Subcutaneous abdominal adipose tissue (tissue), 5 donors: Measurements from ENCODE around the gene NEBL.

ENCODE experiments used
- H3K27ac ChIP-seq: one replicate; pipeline ENCODE4 v1.7.0; 2013; ENCODE audit warnings: low read depth, mild to moderate bottlenecking, inconsistent platforms, low read length, moderate library complexity
- H3K27me3 ChIP-seq, 5 donors: one replicate each; pipeline ENCODE4 v1.7.0; 2013; ENCODE audit warnings: low read length in 5 of 5, inconsistent platforms in 1 of 5; ENCODE audit not compliant: control insufficient read depth in 5 of 5, insufficient read depth in 4 of 5
- H3K36me3 ChIP-seq, 5 donors: one replicate each; pipeline ENCODE4 v1.7.0; 2013; ENCODE audit warnings: low read length in 5 of 5; ENCODE audit not compliant: control insufficient read depth in 5 of 5, insufficient read depth in 5 of 5
- H3K4me1 ChIP-seq, 5 donors: one replicate each; pipeline ENCODE4 v1.7.0; 2013; ENCODE audit warnings: low read length in 5 of 5, mild to moderate bottlenecking in 3 of 5, moderate library complexity in 1 of 5; ENCODE audit not compliant: control insufficient read depth in 5 of 5, insufficient read depth in 5 of 5
- H3K4me3 ChIP-seq, 5 donors: one replicate each; pipeline ENCODE4 v1.7.0; 2013; ENCODE audit warnings: low read length in 5 of 5, low read depth in 1 of 5
- H3K9ac ChIP-seq, 5 donors: one replicate each; pipeline ENCODE4 v1.7.0; 2013; ENCODE audit warnings: low read length in 5 of 5, mild to moderate bottlenecking in 4 of 5, moderate library complexity in 3 of 5
- H3K9me3 ChIP-seq, 5 donors: one replicate each; pipeline ENCODE4 v1.7.0; 2013; ENCODE audit warnings: low read length in 5 of 5; ENCODE audit not compliant: control insufficient read depth in 5 of 5
- donor health status: healthy.
- donor health status: healthy.
- donor health status: healthy.
- donor health status: healthy.
- donor health status: healthy.

Gene NEBL

GRCh38 chr10:20814116-20814515, 83.0 kb downstream of the NEBL start:
- Histone ChIP-seq H3K27ac (no peak overlapping the region), H3K9ac (no peak overlapping the region), H3K9me3 (no peaks in the 10 kb centered on the region), H3K27me3 (no peaks in the 10 kb centered on the region), H3K4me3 (no peak overlapping the region), H3K4me1 (no peaks in the 10 kb centered on the region), H3K36me3 (no peaks in the 10 kb centered on the region)

GRCh38 chr10:20811131-20811530, 86.0 kb downstream of the NEBL start:
- Histone ChIP-seq H3K27ac (no peak overlapping the region), H3K4me3 (no peak overlapping the region), H3K9me3 (no peaks in the 10 kb centered on the region), H3K9ac (no peak overlapping the region), H3K36me3 (no peaks in the 10 kb centered on the region), H3K4me1 (no peaks in the 10 kb centered on the region), H3K27me3 (no peaks in the 10 kb centered on the region)

GRCh38 chr10:20809631-20810030, 87.5 kb downstream of the NEBL start:
- Histone ChIP-seq H3K9ac (no peak overlapping the region), H3K4me3 (no peak overlapping the region), H3K27me3 (no peaks in the 10 kb centered on the region), H3K4me1 (no peaks in the 10 kb centered on the region), H3K27ac (no peak overlapping the region), H3K36me3 (no peaks in the 10 kb centered on the region), H3K9me3 (no peaks in the 10 kb centered on the region)

GRCh38 chr10:20806487-20806886, 90.6 kb downstream of the NEBL start:
- H3K36me3 ChIP-seq, result no peaks in the 10 kb centered on the region

GRCh38 chr10:20797290-20797689, 99.8 kb downstream of the NEBL start:
- Histone ChIP-seq H3K36me3 (no peaks in the 10 kb centered on the region), H3K27ac (no peak overlapping the region), H3K27me3 (no peaks in the 10 kb centered on the region), H3K4me3 (no peak overlapping the region), H3K4me1 (peaks cover 0 to 7% (median 0%) of the 10 kb centered on the region in 5 donors), H3K9me3 (no peaks in the 10 kb centered on the region), H3K9ac (no peak overlapping the region)

More at GRCh38 chr10:20806487-20806886, 90.6 kb downstream of the NEBL start:
- H3K27me3 ChIP-seq, result no peaks in the 10 kb centered on the region
- H3K27ac ChIP-seq, result no peak overlapping the region
- H3K9ac ChIP-seq, result no peak overlapping the region
- H3K9me3 ChIP-seq, result no peaks in the 10 kb centered on the region
- no peaks in the 10 kb centered on the region for H3K4me1 ChIP-seq
- no peak overlapping the region for H3K4me3 ChIP-seq

- H3K4me3 ChIP-seq, result no peak overlapping the region
- no peaks in the 10 kb centered on the region for H3K9me3 ChIP-seq
- H3K27ac ChIP-seq, result no peak overlapping the region
- no peak overlapping the region for H3K9ac ChIP-seq
- no peaks in the 10 kb centered on the region for H3K36me3 ChIP-seq
- H3K4me1 ChIP-seq, result peaks cover 0 to 7% (median 0%) of the 10 kb centered on the region in 5 donors
- no peaks in the 10 kb centered on the region for H3K27me3 ChIP-seq
Observed at GRCh38 chr10:20795391-20795790, 101.7 kb downstream of the NEBL start.

GRCh38 chr10:20785174-20785573, 111.9 kb downstream of the NEBL start:
- H3K9me3 ChIP-seq, result no peaks in the 10 kb centered on the region
- H3K36me3 ChIP-seq, result no peaks in the 10 kb centered on the region
- H3K4me3 ChIP-seq, result no peak overlapping the region
- no peak overlapping the region for H3K9ac ChIP-seq
- H3K27ac ChIP-seq, result no peak overlapping the region
- H3K27me3 ChIP-seq, result no peaks in the 10 kb centered on the region
- no peaks in the 10 kb centered on the region for H3K4me1 ChIP-seq

GRCh38 chr10:20778008-20778757, 118.9 kb downstream of the NEBL start:
- H3K9ac ChIP-seq, result no peak overlapping the region
- H3K4me1 ChIP-seq, result peaks cover 0 to 14% (median 3%) of the 10 kb centered on the region in 5 donors

GRCh38 chr10:20776384-20777118, 120.6 kb downstream of the NEBL start:
- H3K27ac ChIP-seq, result no peak overlapping the region
- no peaks in the 10 kb centered on the region for H3K36me3 ChIP-seq
- no peaks in the 10 kb centered on the region for H3K27me3 ChIP-seq
- peaks cover 0 to 14% (median 3%) of the 10 kb centered on the region in 5 donors for H3K4me1 ChIP-seq
- H3K9ac ChIP-seq, result no peak overlapping the region
- no peaks in the 10 kb centered on the region for H3K9me3 ChIP-seq
- no peak overlapping the region for H3K4me3 ChIP-seq

More at GRCh38 chr10:20778008-20778757, 118.9 kb downstream of the NEBL start:
- no peak overlapping the region for H3K4me3 ChIP-seq
- no peaks in the 10 kb centered on the region for H3K36me3 ChIP-seq
- H3K9me3 ChIP-seq, result no peaks in the 10 kb centered on the region
- H3K27me3 ChIP-seq, result no peaks in the 10 kb centered on the region
- no peak overlapping the region for H3K27ac ChIP-seq

- Histone ChIP-seq H3K4me3 (no peak overlapping the region), H3K36me3 (no peaks in the 10 kb centered on the region), H3K27ac (no peak overlapping the region), H3K4me1 (peaks cover 0 to 4% (median under 1%) of the 10 kb centered on the region in 5 donors), H3K9me3 (no peaks in the 10 kb centered on the region), H3K9ac (no peak overlapping the region), H3K27me3 (no peaks in the 10 kb centered on the region)
Observed at GRCh38 chr10:20771051-20771450, 126.1 kb downstream of the NEBL start.
